NCI-H510A (cell line): ENCODE data around the gene ALOXE3.

Experiments used
- DNase-seq: peaks from one replicate; lab custom pipeline; 2025; lab: John Stamatoyannopoulos, UW

ALOXE3 gene

DNA sequence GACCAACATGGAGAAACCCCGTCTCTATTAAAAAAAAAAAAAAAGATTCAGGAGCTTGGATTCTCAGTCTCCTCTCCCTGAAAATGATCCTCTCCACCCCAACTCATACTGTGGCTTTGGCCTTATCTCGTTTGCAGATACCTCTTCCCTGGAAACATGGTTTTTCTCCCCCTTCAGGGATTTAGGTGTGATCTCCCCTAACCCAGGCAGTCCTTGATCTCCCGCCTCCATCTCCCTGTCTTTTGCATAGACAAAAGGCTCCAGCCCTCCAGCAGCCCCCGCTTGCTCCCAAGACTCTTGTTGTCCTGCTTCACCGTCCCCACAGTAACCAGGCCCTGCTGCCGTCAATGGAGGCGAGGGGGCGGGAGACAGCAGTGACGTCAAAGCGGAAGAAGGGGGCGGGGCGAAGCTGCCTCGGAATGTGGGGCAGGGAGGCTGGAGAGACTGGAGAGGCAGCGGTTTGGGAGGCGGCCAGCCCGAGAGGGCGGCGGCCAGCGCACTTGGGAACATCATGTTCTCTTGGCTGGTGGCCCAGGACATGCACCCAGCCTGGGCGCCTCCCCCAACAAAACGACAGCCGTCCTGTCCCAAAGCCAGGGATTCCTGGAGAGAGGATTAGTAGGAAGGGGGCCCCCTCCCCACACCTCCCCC lies 35.8 kb upstream of the ALOXE3 start:
- DNase-seq = peak; percentile 50

DNA sequence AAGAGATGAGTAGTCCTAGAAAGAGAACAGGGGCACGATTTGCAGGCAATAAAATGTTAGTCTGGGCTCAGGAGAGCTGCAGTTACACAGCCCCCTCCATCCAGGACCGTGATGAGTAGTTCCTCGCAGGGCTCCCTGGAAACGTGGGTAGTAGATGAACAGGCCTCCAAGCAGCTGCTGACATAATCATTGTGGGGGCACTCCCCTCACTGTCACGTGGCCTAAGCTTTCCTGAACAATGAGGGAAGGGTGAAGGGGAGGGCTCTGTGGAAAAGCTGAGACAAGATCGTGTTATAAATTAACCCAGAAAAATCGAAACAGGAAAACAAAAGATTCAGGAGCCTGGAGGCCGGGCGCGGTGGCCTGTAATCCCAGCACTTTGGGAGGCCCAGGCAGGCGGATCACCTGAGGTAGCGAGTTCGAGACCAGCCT lies 35.2 kb upstream of the ALOXE3 start:
- no peak for DNase-seq

DNA sequence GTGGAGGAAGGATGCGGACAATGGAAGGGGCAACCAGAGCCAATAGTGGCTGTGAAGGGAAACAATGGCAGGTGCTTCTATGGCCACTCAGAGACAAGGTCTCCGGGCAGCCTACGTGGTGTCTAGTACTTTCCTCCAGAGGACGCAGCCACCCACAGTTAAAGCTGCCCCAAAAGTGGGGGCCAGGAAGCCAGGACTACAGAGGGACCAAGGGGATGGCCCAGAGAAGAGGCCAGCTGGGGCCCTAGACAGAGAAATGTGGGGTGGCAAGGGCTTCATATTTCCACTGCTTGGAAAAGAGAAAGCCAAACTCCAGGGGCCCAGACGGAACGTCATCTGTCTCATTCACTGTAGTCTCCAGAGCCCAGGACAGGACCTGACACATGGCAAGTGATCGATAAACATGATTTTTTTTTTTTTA lies 34.7 kb upstream of the ALOXE3 start:
- no peak for DNase-seq

DNA sequence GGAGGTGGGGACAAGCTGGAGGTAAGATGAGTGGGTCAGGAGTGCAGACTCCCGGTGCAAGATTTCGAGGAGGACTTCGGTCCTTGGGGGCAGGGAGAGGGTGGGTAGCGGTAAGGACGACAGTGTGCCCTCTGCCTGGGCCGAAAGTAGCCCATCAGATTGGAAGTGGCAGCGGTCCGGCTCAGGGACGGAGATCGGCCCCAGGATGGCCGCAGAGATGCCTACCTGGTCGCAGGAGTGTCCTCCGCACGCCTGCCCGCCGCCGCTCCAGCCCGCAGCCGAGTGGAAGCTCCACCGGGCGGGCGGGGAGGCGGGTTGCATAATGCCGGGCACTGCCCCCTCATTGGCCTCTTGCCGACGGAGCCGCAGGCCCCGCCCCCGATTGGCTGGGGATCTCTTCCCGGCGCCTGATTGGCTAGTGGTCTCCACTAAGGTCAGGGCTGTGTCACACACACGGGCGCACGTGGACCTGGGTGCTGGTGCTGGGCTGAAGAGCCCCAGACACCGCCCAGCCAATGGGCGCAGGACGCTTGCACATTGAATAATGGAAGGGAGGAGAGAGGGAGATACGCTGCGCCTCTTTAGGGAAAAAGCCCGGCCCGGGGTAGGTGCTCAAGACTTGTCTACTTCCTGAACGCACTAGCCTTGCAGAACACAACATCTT lies 33.9 kb upstream of the ALOXE3 start, which contains the start of gene PER1:
Gene PER1, minus strand, starts transcription at position 293 of the 664 bp plus-strand sequence. CDS start 1,698 bp downstream, outside the sequence.
- peak; percentile 89 for DNase-seq

DNA sequence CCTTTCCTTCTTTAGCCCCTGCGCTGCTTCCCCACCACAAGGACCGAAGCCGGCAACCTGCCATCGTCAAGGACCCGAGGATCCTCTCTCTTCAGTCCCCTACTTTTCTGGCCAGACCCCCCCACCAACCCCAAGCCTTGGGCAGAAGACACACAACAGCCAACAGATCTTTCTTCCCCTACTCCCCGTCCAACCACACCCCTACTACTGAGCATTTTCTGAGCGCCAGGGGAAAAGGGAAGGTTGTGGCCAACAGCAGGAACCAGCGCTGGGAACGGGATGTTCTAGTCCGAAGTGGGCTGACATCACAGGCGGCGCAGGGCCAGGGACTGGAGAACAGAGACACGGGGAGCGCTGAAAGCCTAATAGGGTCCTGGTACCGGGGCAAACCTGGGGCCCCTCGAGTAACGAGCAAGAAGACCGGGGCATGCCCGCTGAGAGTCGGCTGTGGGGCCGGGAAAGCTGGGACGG lies 33.4 kb upstream of the ALOXE3 start:
- DNase-seq = no peak

DNA sequence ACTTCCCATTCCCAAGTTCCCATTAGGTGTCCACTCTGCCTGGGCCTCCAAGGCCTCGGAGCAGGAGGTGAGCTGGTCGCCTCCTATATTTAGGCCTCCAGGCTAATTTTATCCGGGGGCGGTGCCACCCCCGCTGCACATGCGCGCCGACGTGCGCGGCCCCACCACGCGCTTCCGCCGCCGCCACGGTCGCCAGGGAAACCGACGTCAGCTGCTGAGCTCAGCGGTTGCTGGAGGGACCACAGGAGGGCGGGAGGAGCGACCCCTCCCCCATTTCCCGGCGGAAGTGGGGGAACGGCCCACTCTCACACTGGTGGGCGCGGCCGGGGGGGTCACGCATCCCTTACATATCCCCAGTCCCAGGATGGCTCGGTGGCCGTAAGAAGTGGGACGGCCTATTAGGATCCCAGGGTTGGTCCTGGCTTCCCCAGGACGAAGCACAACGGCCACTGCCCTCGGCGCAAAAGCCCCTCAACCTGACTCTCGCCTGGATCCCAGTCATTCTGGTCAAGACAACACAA lies 32.9 kb upstream of the ALOXE3 start:
- DNase-seq = peak; percentile 63

DNA sequence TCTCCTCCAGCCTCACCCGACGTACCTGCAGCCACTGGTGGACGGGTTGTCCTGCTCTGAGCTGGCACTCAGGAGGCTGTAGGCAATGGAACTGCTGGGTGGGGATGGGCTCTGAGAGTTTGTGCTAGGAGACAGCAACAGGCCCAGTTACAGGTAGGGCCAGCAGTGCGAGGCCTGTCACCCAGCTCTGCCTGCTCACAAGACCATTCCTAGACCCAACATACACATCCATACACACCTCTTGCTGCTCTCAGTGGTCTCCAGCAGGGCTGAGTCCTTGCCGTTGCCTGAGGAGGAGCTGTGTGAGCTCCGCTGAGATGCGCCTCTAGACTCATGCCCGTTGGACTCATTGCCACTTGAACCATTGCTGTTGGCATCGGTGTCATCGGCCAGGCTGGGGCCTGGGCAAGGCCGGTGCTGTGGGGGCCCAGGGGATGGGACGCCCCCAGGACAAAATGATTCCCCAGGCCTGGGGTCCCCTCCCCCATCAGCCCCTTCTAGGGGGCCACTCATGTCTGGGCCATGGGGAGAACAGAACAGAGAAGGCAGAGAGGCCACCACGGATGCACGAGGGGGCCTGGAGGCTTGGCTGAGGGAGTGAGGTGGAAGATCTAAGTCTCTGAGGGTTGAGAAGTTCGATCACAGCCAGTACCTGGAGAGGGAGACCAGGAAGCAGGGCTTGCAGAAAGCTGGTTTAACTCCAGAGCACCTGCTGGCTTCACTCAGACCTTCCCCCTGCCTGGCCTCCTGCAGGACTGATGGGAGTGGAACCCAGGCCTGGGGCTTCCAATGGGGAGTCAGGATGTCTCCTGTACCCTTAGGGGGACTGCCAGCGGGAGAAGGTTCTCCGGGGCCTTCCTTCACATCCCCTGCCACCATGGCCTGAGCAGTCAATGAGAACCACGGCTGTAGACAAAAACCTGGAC lies 32.1 kb upstream of the ALOXE3 start:
- no peak for DNase-seq

DNA sequence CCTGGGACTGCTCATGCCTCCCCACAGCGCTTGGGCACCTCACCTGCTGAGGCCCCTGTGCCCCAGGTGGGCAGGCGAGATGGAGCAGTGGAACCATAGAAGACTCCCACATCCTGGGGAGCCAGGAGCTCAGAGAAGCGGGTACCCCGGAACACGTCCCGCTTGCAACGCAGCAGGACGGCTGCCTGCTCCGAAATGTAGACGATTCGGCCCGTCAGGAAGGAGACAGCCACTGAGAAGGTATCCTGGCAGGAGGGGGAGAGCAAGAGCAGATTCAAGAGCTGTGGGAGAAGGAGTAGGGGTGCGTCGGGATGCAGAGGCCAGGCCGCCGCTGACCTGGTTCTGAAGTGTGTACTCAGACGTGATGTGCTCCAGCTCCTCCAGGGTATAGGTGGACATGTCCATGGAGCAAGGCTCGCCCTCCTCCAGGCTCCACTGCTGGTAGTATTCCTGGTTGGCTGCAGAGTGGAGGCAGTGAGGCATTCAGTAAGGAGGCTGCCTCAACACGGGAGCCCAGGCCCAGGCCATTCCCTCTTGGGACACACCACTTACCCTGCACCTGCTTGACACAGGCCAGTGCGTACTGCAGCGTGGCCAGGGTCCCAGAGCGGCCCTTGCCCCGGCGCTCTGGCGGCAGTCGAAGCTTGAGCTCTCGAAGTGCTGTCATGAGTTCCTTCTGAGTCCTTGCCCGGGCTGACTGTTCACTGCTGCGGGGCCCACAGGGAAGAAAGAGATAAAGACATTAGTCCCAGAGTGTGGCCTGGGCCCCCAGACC lies 31.3 kb upstream of the ALOXE3 start:
- no peak for DNase-seq

DNA sequence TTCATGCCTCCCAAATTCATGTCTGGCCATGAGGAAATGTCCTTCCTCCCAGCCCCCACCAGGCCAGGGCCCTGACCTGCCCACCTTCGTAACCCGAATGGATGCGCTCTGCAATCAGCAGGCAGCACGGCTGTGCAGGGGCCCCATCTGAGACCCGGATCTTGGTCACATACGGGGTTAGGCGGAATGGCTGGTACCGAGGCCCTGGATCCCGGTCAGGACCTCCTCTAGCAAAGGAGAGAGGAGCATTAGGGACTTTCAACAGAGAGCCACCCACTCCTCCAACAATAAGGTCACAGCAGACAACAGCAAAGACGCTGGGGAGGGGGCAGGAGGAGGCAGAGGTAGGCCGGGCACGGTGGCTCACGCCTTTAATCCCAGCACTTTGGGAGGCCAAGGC lies 30.2 kb upstream of the ALOXE3 start:
- no peak for DNase-seq

DNA sequence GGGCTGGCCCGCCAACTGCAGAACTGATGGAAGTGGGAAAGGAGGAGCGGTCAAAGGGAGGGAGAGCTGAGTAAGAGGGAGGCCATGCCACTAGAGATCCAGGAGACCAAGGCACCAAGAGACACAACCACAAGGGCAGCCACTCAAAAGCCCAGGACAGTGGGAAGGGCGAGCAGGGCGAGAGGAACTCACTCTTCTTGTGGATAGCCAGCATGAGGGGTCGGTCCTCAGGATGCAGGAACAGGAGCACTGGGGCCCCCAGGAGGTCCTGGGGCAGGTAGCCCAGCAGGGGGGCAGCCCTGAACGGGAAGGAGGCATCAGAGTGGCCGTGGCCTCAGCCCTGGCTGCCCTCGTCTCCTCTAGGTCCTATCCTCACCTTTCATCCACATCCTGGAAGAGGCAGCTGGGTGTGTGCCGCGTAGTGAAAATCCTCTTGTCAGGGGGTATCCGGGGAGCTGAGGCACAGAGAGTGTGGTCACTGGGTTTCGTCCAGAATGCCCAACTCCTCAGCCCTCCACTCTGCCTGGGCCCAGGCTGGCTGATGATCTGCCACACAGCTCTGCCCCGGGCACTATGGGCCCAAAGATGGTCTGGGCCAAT lies 29.6 kb upstream of the ALOXE3 start:
- no peak for DNase-seq

DNA sequence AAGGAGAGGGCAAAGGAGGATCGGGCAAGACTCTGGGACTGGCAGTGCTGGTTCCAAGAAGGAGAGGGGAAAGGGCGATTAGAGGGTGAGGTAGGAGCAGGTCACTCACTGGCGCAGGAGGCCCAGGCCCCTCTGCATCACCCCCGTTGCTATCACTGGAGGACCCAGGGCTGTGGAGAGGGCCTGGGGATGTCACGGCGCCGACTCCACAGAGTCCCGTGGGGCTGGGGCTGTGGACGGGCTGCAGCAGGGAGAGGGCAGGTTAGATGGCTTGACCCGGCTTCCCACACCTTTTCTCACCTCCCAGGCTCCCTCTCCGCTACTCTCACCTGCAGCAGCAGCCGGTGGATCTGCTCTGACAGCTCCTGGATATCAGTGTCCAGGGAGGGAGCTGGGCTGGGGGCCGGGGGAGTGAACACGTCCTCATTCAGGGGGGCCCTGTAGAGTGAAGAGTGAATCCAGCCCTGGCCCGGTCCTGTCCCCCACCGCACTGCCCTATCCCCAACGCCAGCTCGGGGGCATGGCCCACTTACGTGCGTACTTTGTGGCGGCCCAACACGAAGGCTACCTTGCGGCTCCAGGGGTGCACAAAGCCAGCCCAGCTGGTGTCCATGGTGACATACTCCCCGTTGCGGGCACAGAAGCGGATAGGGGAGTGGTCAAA lies 29.0 kb upstream of the ALOXE3 start:
- no peak for DNase-seq

DNA sequence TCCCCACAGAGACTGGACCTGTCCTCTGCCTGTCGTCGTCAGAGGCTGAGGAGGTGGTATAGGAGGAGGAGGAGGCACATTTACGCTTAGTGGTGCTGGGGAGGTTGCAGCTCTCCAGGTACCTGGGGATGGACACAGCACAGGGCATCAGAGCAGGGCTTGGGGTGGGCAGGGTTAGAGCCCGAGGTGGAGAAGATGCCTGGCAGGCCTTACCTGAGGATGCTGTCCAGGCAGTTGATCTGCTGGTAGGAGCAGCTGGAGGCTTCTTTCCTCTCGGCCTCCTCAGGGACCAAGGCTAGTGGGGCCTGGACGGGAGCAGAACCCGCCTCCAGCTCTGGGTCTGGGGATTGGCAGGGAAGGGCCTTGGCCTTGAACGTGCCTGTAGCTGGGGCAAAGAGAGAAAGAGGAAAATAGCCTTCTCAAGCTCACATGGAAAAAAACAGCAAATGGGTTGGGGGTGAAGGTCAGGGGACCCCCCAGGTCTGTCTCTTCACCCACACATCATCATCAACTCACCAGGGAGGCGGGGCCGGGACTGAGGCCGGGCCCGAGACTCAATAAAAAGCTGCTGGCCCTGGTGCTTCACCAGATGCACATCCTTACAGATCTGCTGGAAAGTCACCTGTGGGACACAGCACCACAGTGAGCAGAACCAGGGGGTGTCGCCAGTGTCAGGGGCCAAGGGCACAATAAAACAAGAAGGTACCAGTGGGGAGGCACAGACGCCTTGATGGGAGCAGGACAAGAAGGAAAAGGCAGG lies 28.2 kb upstream of the ALOXE3 start:
- no peak for DNase-seq

DNA sequence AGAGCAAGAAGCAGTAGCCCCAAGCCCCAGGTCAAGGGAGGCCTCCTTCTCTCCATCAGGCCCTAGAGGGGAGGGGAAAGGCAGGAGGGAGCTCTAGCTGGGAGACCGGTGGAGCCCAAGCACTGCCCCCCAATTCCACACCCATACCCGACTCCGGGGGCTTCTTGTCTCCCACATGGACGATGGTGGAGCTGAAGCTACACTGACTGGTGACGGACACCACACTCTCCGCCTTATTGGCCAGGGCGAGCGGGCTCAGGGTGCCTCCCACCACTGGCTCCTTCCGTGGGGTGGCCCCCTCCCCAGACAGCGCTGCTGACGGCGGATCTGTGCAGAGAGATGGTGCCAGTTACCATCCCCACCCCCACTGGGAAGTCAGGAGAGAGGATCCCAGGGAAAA lies 27.5 kb upstream of the ALOXE3 start:
- no peak for DNase-seq

DNA sequence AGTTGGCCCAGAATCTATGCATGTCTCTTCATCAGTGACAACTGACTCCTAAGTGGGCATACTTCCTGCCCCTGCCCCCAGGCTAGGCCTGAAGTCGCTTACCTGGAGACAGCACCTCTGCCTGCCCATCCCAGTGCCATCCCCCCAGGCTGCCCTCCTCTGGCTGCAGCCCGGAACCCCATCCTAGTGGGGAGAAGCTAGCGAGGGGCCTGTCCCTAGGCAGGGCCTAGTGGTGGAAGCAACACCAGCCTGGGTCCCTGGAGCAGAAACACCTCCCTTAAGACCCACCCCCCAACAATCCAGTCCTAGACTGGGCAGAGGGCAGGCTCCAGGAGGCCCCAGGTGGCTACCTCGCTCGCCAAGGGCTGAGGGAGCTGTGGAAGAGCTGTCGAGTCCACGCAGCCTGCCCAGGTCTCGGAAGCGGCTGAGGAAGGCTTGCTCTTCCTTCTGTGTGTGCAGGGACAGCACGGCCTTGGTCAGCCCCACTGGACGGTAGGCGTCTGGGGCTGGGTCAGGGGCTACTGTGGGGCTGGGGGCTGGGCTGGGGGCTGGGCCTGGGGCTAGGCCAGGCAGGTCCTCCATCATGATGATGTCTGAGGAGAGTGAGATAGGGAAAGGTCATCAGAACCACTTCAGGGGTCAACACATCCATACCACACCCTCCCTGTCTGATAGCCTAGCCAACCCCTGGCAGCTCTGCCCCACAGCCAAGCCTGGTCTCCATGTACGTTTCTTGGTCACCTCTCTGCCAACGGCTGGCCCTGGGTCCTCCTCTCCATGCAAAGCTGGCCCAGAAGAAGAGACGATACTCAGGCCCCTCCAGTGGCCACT lies 26.3 kb upstream of the ALOXE3 start:
- DNase-seq = no peak

DNA sequence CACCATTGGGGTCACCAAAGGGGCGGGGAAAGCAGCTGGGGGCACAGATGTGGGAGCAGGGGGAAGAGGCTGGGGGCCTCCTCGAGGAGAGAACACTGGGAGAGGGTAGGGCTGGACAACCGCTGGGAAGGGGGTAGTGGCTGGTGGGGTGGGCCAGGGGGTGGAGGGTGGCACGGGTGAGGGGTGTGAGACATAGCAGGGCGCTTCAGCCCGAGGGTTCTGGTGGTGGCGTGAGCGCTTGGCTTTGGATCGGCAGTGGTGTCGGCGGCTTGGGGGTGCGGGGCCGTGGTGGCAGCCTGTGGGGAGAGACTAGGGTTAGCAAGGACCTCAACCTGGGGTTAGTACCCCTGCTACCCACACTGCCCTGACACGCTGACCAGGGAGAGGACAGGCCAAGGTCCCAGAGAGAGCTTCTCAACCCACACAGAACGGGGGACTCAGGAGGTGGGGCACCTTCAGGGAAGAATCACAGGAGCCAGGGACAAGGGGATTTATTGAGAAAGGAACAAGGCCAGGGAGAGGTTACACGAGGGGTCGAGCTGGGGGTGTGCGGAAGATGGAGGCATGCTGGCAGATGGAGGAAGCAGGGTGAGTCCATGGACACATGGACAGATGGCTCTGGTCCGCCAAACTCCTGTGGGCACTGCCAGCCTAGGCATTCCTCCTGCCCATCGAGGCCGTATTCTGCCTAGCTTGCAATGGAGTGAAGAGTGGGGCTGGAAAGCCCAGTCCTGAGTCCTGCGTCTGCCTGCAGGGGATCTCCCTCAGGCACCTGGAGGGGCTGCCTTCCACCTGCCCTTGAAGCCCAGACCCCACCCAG lies 25.5 kb upstream of the ALOXE3 start:
- DNase-seq = no peak

DNA sequence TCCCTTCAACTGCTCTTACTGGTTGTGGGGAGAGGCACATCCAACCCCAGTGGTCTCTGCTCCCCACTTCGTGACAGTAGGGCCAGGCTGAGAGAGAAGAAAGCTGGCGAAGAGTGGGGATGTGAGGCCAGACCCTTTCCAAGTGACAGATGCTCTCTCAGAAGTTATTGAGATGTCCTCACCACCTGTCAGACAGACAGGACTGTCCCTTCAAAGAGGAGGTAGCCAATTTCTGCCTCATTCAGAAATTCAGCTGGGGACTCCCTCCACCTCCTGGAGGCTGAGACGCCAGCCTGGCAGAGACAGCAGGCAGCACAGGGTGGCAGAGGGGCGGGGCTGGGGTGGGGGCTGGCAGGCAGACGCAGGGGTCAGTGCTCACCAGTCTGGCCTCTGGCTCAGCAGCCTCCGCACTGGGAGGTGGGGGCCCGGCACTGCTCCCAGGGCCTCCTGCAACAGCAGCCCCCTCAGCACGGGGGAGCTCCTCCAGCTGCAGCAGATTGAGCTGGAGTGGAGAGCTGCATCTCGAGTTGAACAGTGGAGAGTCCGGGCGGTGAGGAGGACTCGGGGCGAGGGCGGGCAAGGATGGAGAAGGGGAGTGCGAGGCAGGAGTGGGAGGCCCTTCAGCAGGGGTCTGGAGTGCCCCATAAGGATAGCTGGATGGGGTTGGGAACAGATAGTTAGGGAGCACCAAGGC lies 24.7 kb upstream of the ALOXE3 start:
- no peak for DNase-seq

DNA sequence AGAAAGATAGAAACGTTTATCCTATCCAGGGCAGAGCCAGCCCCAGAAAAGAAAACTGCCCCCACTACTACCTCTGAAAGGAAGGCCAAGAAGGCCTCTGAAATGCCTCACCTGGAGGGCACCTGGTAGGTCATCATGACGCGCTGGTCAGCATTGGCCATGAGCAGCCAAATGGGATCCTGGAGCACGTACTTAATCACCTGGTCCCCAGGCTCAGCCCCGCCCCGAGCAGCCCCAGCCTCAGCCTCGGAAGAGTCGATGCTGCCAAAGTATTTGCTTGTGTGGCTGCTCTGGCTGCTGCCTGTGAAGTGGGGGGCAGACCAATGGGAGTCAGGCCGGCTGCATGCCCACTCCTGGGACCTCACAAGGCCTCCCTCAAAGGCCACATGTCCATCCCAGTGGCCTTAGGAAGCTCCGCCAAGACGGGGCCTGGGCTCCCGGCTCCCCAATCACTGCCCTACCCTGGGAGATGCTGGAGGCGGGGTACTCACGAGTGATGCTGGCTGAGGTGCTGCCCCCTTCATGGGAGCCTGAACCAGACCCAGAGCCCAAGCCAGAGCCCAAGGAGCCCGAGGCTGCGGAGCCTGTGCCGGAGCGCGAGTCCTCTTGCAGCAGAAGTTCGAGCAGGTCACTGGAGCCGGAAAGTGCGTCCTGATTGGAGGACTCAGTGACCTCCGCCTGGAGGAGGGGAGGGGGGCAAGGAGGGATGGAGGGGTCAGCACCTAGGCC lies 24.0 kb upstream of the ALOXE3 start:
- no peak for DNase-seq
